ENCODE data around the gene ZSCAN18.

The ZSCAN18 gene

DNA sequence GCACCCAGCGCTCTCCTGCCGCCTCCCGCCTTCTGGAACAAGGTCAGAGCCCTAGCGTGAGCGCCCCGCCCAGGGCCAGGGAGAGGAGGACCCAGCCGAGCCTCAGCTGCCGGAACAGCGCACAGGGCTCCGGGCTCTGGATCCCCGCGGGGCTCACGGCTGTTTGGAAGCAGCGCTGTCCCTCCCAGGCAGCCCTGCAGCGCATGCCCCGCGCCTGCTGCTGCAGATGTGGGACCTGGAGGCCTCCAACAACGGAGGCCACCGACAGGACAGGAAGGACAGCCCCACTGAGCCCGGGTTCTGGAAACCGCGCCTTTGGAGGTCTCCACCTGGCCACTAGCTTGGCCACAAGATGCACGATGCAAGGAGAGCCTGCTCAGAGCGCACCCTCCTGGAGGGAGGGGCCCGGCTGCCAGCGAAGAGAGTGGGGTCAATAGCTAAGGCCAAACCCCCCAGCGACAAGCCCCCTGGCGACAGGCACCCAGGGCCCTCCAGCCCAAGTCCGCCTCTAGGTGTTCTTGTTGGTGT, 12.6 kb downstream of the ZSCAN18 start:
- no peak overlapping the region for H3K9ac ChIP-seq (ENCODE audit: low read length)
- H3K4me3 ChIP-seq (ENCODE audit: low read depth, low read length): no peak overlapping the region
- H3K27me3 ChIP-seq (ENCODE audit: control insufficient read depth, insufficient read depth, low read length): no peaks in the 10 kb centered on the region
- H3K9me3 ChIP-seq (ENCODE audit: control insufficient read depth, insufficient read depth, low read depth, low read length): peaks cover 63% of the 10 kb centered on the region
- peaks cover 53% of the 10 kb centered on the region for H3K36me3 ChIP-seq (ENCODE audit: control insufficient read depth, insufficient read depth, low read length)
- H3K27ac ChIP-seq (ENCODE audit: low read depth, low read length): no peak overlapping the region
- no peaks in the 10 kb centered on the region for H3K4me1 ChIP-seq (ENCODE audit: control insufficient read depth, insufficient read depth, low read length)

GRCh38 chr19:58084596-58085347, 13.3 kb downstream of the ZSCAN18 start:
- Histone ChIP-seq H3K27ac (ENCODE audit: low read depth, low read length) (no peak overlapping the region), H3K9me3 (ENCODE audit: control insufficient read depth, insufficient read depth, low read depth, low read length) (peaks cover 64% of the 10 kb centered on the region), H3K4me1 (ENCODE audit: control insufficient read depth, insufficient read depth, low read length) (no peaks in the 10 kb centered on the region), H3K4me3 (ENCODE audit: low read depth, low read length) (no peak overlapping the region), H3K9ac (ENCODE audit: low read length) (no peak overlapping the region), H3K27me3 (ENCODE audit: control insufficient read depth, insufficient read depth, low read length) (no peaks in the 10 kb centered on the region), H3K36me3 (ENCODE audit: control insufficient read depth, insufficient read depth, low read length) (peaks cover 47% of the 10 kb centered on the region)

GRCh38 chr19:58083021-58083420, 15.0 kb downstream of the ZSCAN18 start:
- no peak overlapping the region for H3K4me3 ChIP-seq (ENCODE audit: low read depth, low read length)
- H3K27ac ChIP-seq (ENCODE audit: low read depth, low read length): no peak overlapping the region
- no peaks in the 10 kb centered on the region for H3K27me3 ChIP-seq (ENCODE audit: control insufficient read depth, insufficient read depth, low read length)
- peaks cover 37% of the 10 kb centered on the region for H3K36me3 ChIP-seq (ENCODE audit: control insufficient read depth, insufficient read depth, low read length)
- H3K9me3 ChIP-seq (ENCODE audit: control insufficient read depth, insufficient read depth, low read depth, low read length): peaks cover 62% of the 10 kb centered on the region
- no peak overlapping the region for H3K9ac ChIP-seq (ENCODE audit: low read length)
- H3K4me1 ChIP-seq (ENCODE audit: control insufficient read depth, insufficient read depth, low read length): no peaks in the 10 kb centered on the region

GRCh38 chr19:58079792-58080191, 18.2 kb downstream of the ZSCAN18 start:
- peaks cover 11% of the 10 kb centered on the region for H3K36me3 ChIP-seq (ENCODE audit: control insufficient read depth, insufficient read depth, low read length)
- no peak overlapping the region for H3K27ac ChIP-seq (ENCODE audit: low read depth, low read length)
- H3K9ac ChIP-seq (ENCODE audit: low read length): no peak overlapping the region
- H3K4me3 ChIP-seq (ENCODE audit: low read depth, low read length): no peak overlapping the region
- H3K9me3 ChIP-seq (ENCODE audit: control insufficient read depth, insufficient read depth, low read depth, low read length): peaks cover 68% of the 10 kb centered on the region
- no peaks in the 10 kb centered on the region for H3K27me3 ChIP-seq (ENCODE audit: control insufficient read depth, insufficient read depth, low read length)
- no peaks in the 10 kb centered on the region for H3K4me1 ChIP-seq (ENCODE audit: control insufficient read depth, insufficient read depth, low read length)

DNA sequence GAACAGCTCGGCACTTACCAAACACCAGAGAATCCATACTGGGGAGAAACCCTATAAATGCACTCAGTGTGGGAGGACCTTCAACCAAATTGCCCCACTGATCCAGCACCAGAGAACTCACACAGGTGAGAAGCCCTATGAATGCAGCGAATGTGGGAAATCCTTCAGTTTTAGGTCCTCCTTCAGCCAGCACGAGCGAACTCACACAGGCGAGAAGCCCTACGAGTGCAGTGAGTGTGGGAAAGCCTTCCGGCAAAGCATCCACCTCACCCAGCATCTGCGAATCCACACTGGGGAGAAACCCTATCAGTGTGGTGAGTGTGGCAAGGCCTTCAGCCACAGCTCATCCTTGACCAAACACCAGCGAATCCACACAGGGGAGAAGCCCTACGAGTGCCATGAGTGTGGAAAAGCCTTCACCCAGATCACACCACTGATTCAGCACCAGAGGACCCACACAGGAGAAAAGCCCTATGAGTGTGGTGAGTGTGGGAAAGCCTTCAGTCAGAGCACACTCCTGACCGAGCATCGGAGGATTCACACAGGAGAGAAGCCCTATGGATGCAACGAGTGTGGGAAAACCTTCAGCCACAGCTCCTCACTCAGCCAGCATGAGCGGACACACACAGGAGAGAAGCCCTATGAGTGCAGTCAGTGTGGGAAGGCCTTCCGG, 30.7 kb downstream of the ZSCAN18 start:
- H3K9me3 ChIP-seq (ENCODE audit: control insufficient read depth, insufficient read depth, low read depth, low read length): peaks cover 91% of the 10 kb centered on the region
- H3K27ac ChIP-seq (ENCODE audit: low read depth, low read length): no peak overlapping the region
- H3K36me3 ChIP-seq (ENCODE audit: control insufficient read depth, insufficient read depth, low read length): peaks cover 10% of the 10 kb centered on the region; the same call in 1 of the 2 replicates
- H3K4me1 ChIP-seq (ENCODE audit: control insufficient read depth, insufficient read depth, low read length): no peaks in the 10 kb centered on the region
- H3K27me3 ChIP-seq (ENCODE audit: control insufficient read depth, insufficient read depth, low read length): no peaks in the 10 kb centered on the region
- no peak overlapping the region for H3K4me3 ChIP-seq (ENCODE audit: low read depth, low read length)
- no peak overlapping the region for H3K9ac ChIP-seq (ENCODE audit: low read length)

GRCh38 chr19:58063712-58064111, 34.3 kb downstream of the ZSCAN18 start:
- Histone ChIP-seq H3K4me1 (ENCODE audit: control insufficient read depth, insufficient read depth, low read length) (peaks cover 1% of the 10 kb centered on the region; the same call in 1 of the 2 replicates), H3K27ac (ENCODE audit: low read depth, low read length) (no peak overlapping the region), H3K4me3 (ENCODE audit: low read depth, low read length) (no peak overlapping the region), H3K9me3 (ENCODE audit: control insufficient read depth, insufficient read depth, low read depth, low read length) (peaks cover 85% of the 10 kb centered on the region), H3K27me3 (ENCODE audit: control insufficient read depth, insufficient read depth, low read length) (no peaks in the 10 kb centered on the region), H3K9ac (ENCODE audit: low read length) (no peak overlapping the region), H3K36me3 (ENCODE audit: control insufficient read depth, insufficient read depth, low read length) (peaks cover 10% of the 10 kb centered on the region; the same call in 1 of the 2 replicates)

GRCh38 chr19:58060231-58060630, 37.8 kb downstream of the ZSCAN18 start:
- H3K27me3 ChIP-seq (ENCODE audit: control insufficient read depth, insufficient read depth, low read length): no peaks in the 10 kb centered on the region
- no peak overlapping the region; the same call in 1 of the 2 replicates for H3K4me3 ChIP-seq (ENCODE audit: low read depth, low read length)
- no peaks in the 10 kb centered on the region for H3K36me3 ChIP-seq (ENCODE audit: control insufficient read depth, insufficient read depth, low read length)
- no peak overlapping the region for H3K9ac ChIP-seq (ENCODE audit: low read length)
- H3K4me1 ChIP-seq (ENCODE audit: control insufficient read depth, insufficient read depth, low read length): peaks cover 4% of the 10 kb centered on the region; the same call in 1 of the 2 replicates
- peaks cover 78% of the 10 kb centered on the region for H3K9me3 ChIP-seq (ENCODE audit: control insufficient read depth, insufficient read depth, low read depth, low read length)
- H3K27ac ChIP-seq (ENCODE audit: low read depth, low read length): no peak overlapping the region

GRCh38 chr19:58059671-58060078, 38.4 kb downstream of the ZSCAN18 start:
- Histone ChIP-seq H3K9ac (ENCODE audit: low read length) (no peak overlapping the region), H3K27me3 (ENCODE audit: control insufficient read depth, insufficient read depth, low read length) (no peaks in the 10 kb centered on the region), H3K9me3 (ENCODE audit: control insufficient read depth, insufficient read depth, low read depth, low read length) (peaks cover 78% of the 10 kb centered on the region), H3K36me3 (ENCODE audit: control insufficient read depth, insufficient read depth, low read length) (no peaks in the 10 kb centered on the region), H3K27ac (ENCODE audit: low read depth, low read length) (peak overlapping the region; percentile 63), H3K4me3 (ENCODE audit: low read depth, low read length) (peak overlapping the region; percentile 42), H3K4me1 (ENCODE audit: control insufficient read depth, insufficient read depth, low read length) (peaks cover 4% of the 10 kb centered on the region; the same call in 1 of the 2 replicates)

GRCh38 chr19:58059003-58059670, 38.9 kb downstream of the ZSCAN18 start, which contains the start of gene ZNF135:
Gene ZNF135 (plus strand): TSS chr19:58059282. CDS start chr19:58060003, 721 bp downstream.
- Histone ChIP-seq H3K9ac (ENCODE audit: low read length) (no peak within 1 kb of the TSS), H3K4me3 (ENCODE audit: low read depth, low read length) (peak within 1 kb of the TSS; percentile 42), H3K27ac (ENCODE audit: low read depth, low read length) (peak within 1 kb of the TSS; percentile 63), H3K9me3 (ENCODE audit: control insufficient read depth, insufficient read depth, low read depth, low read length) (peaks cover 80% of the 10 kb centered on the region), H3K36me3 (ENCODE audit: control insufficient read depth, insufficient read depth, low read length) (no peaks in the 10 kb centered on the region), H3K27me3 (ENCODE audit: control insufficient read depth, insufficient read depth, low read length) (no peaks in the 10 kb centered on the region), H3K4me1 (ENCODE audit: control insufficient read depth, insufficient read depth, low read length) (peaks cover 4% of the 10 kb centered on the region; the same call in 1 of the 2 replicates)

- H3K9ac ChIP-seq (ENCODE audit: low read length): no peak overlapping the region
- H3K9me3 ChIP-seq (ENCODE audit: control insufficient read depth, insufficient read depth, low read depth, low read length): peaks cover 80% of the 10 kb centered on the region
These were observed 39.6 kb downstream of the ZSCAN18 start for GRCh38 chr19:58058467-58058866.

More at GRCh38 chr19:58058467-58058866, 39.6 kb downstream of the ZSCAN18 start:
- Histone ChIP-seq H3K4me3 (ENCODE audit: low read depth, low read length) (peak overlapping the region; percentile 28), H3K27me3 (ENCODE audit: control insufficient read depth, insufficient read depth, low read length) (no peaks in the 10 kb centered on the region), H3K4me1 (ENCODE audit: control insufficient read depth, insufficient read depth, low read length) (peaks cover 4% of the 10 kb centered on the region; the same call in 1 of the 2 replicates), H3K36me3 (ENCODE audit: control insufficient read depth, insufficient read depth, low read length) (no peaks in the 10 kb centered on the region), H3K27ac (ENCODE audit: low read depth, low read length) (peak overlapping the region; percentile 1; the same call in 1 of the 2 replicates)
